GM18951 (cell line): Measurements from ENCODE around the gene TOM1.

Experiments
- POLR2A ChIP-seq: IDR thresholded peaks from 4 replicates; pipeline ENCODE4 v1.6.1; 2011; ENCODE audit warnings: mild to moderate bottlenecking; ENCODE audit not compliant: insufficient read length, insufficient read depth; ENCODE audit errors: extremely low read depth
- in situ Hi-C: fragments of 300-500 bp; cut with MboI; formaldehyde crosslinking; loops from one replicate; pipeline ENCODE4 v1.12.0; 2022; ENCODE audit warnings: low sequenced_read_pairs, mixed read lengths, inconsistent platforms; ENCODE audit not compliant: unreplicated experiment

The TOM1 gene

GRCh38 chr22:35312198-35313059, 12.7 kb downstream of the TOM1 start:
- no peak for TF ChIP-seq POLR2A
- in situ Hi-C loops = no loop called here

- in situ Hi-C loops = no loop called here
- TF ChIP-seq POLR2A = no peak
Measured at GRCh38 chr22:35313311-35314121, 13.8 kb downstream of the TOM1 start.

- TF ChIP-seq POLR2A = no peak
Measured at GRCh38 chr22:35314161-35314942, 14.7 kb downstream of the TOM1 start.

GRCh38 chr22:35315141-35315854, 15.6 kb downstream of the TOM1 start:
- in situ Hi-C loops = no loop called here
- no peak for TF ChIP-seq POLR2A

More at GRCh38 chr22:35314161-35314942, 14.7 kb downstream of the TOM1 start:
- in situ Hi-C loops = no loop called here

- in situ Hi-C loops = no loop called here
- no peak for TF ChIP-seq POLR2A
Measured at GRCh38 chr22:35315855-35316745, 16.4 kb downstream of the TOM1 start.

GRCh38 chr22:35316751-35317150, 17.1 kb downstream of the TOM1 start:
- in situ Hi-C loops = no loop called here
- no peak for TF ChIP-seq POLR2A

GRCh38 chr22:35317680-35318290, 18.1 kb downstream of the TOM1 start:
- no peak for TF ChIP-seq POLR2A
- in situ Hi-C loops = no loop called here

GRCh38 chr22:35318346-35319215, 18.9 kb downstream of the TOM1 start:
- in situ Hi-C loops = no loop called here
- no peak for TF ChIP-seq POLR2A

GRCh38 chr22:35319244-35319985, 19.7 kb downstream of the TOM1 start:
- in situ Hi-C loops = no loop called here
- no peak for TF ChIP-seq POLR2A

- no peak for TF ChIP-seq POLR2A
- in situ Hi-C loops = no loop called here
Measured at GRCh38 chr22:35322126-35322525, 22.4 kb downstream of the TOM1 start.
